Heart right ventricle (tissue), 16 donors: ENCODE data around the gene CELA1. TPM values are rescaled to one million over a fixed set of nuclear protein-coding genes. Genes with fewer than 3 reads are reported as not detected.
"Not testable (repeated sequence)": the region's sequence is repeated elsewhere in the genome, so short reads cannot be mapped to it uniquely, and the experiment has no call there.

Experiments
- ATAC-seq, 8 donors: fragments of 200-7000 bp; cut with Tn5 transposase; one replicate each; pipeline ENCODE4 v1.9.1; 2020; ENCODE audit warnings: mild to moderate bottlenecking in 8 of 8, moderate library complexity in 8 of 8, moderate number of reproducible peaks in 1 of 8
- DNase-seq, 2 donors: peaks; one replicate each; pipeline ENCODE4 v3.0.0-alpha.2; 2020
- H3K27ac ChIP-seq, 10 donors: fragments of 200-600 bp; sonication (generic) in 2 of 10; one replicate each; pipeline versions ENCODE4 v1.5.0 to v1.8.0; 2020 to 2022; ENCODE audit warnings: mild to moderate bottlenecking in 3 of 10
- H3K27me3 ChIP-seq, 7 donors: fragments of 200-600 bp; one replicate each; pipeline ENCODE4 v1.8.0; 2021 to 2022; ENCODE audit warnings: mild to moderate bottlenecking in 2 of 7
- H3K36me3 ChIP-seq, 9 donors: fragments of 200-600 bp; sonication (generic) in 1 of 9; one replicate each; pipeline versions ENCODE4 v1.5.0 to v1.8.0; 2020 to 2022; ENCODE audit warnings: mild to moderate bottlenecking in 2 of 9
- H3K4me1 ChIP-seq, 9 donors: fragments of 200-600 bp; sonication (generic) in 1 of 9; one replicate each; pipeline versions ENCODE4 v1.5.0 to v1.8.0; 2020 to 2022; ENCODE audit warnings: mild to moderate bottlenecking in 4 of 9
- H3K4me3 ChIP-seq, 10 donors: fragments of 200-600 bp; sonication (generic) in 2 of 10; one replicate each; pipeline versions ENCODE4 v1.5.0 to v1.8.0; 2020 to 2022; ENCODE audit warnings: mild to moderate bottlenecking in 7 of 10, moderate library complexity in 2 of 10
- H3K9me3 ChIP-seq, 11 donors: fragments of 200-600 bp in 10 of 11; sonication (generic) in 2 of 11; one replicate each; pipeline versions ENCODE4 v1.5.0 to v1.8.0; 2013 to 2022; ENCODE audit warnings: mild to moderate bottlenecking in 2 of 11, control low read depth in 1 of 11, moderate library complexity in 1 of 11
- CTCF ChIP-seq, 9 donors: fragments of 200-600 bp; sonication (generic) in 2 of 9; IDR thresholded peaks; one replicate each; pipeline versions ENCODE4 v1.5.0 to v1.8.0; 2021 to 2022; ENCODE audit warnings: antibody characterized with exemption in 9 of 9, mild to moderate bottlenecking in 5 of 9, moderate library complexity in 1 of 9
- WGBS, 2 donors: extraction: QIAGEN DNeasy Blood & Tissue Kit; methylation state at CpG; one replicate each; pipeline ENCODE4 v1.1.7; 2013; ENCODE audit warnings: inconsistent platforms in 1 of 2; 5-methylcytosine and 5-hydroxymethylcytosine counted together
- intact Hi-C, 10 donors: fragments of 100-400 bp; cut with DNase I; formaldehyde crosslinking; loops; one replicate each; pipeline versions ENCODE4 v1.11.1 to v1.14.2; 2022
- polyA plus RNA-seq, 2 donors: library from polyadenylated mRNA; stranded (reverse); fragments of 200-250 nt; gene quantifications; one replicate each; pipeline ENCODE4 v1.2.3, GENCODE V29; 2013
- total RNA-seq, 10 donors: library from RNA; stranded (reverse); fragmentation: NEBNext Ultra II Directional in 3 of 10; extraction: Animal tissue kit (Norgen Biotek cat#: 25700) in 3 of 10; gene quantifications; one replicate each; pipeline versions ENCODE4 v1.2.1 to v1.2.4, GENCODE V29; 2021 to 2023
- donor health status: Arrhythmogenic right ventricular cardiomyopathy.
- donor health status: ischemic (EF 13 %, LVEDD 7.1; RV severe dilation, severe dysfunction).
- donor health status: healthy with polysubstance abuse.
- donor health status: DM: no; HTN: yes; CAD: no.
- donor health status: DM: no; HTN: no; CAD: no.
- donor health status: ischemic (EF 25% LVEDD 6.9; RV normal size, moderate dysfunction).
- donor health status: ischemic (EF 25% LVEDD 5.7; RV mildly dilated, moderate dysfunction).
- donor health status: healthy.
- donor health status: DM: yes; HTN: yes; CAD: no.
- donor health status: Ischemic cardiomyopathy.
- donor health status: ischemic (EF 35%, LVEDD 5.7; RV mildly dilated, moderate dysfunction).
- donor health status: nonischemic (EF 11% LVEDD 7.7; RV severe dilation, severe dysfunction).
- donor health status: DM: yes; HTN: yes; CAD: no.
- donor health status: PGD.
- donor health status: ischemic (EF 29% LVEDD 5.4; RV normal size, mild dysfunction).
- donor health status: nonischemic (EF 23%, LVEDD 6.1; RV moderate dilation, normal function).

Gene CELA1
- total and polyA plus RNA-seq, 12 donors = not detected

- peaks cover 0 to 69% (median 0%) of the 10 kb centered on the region in 9 donors for H3K4me1 ChIP-seq
- H3K9me3 ChIP-seq = no peaks in the 10 kb centered on the region
- H3K36me3 ChIP-seq = peaks cover 0 to 3% (median 0%) of the 10 kb centered on the region in 9 donors
- peak overlapping the region in 1 of 10 donors; percentile 70 for H3K4me3 ChIP-seq
- TF ChIP-seq CTCF (IDR thresholded peaks at IDR 0.05) = no peak
- DNase-seq (no peak), ATAC-seq (no peak)
- peak overlapping the region in 1 of 10 donors; percentile 99 for H3K27ac ChIP-seq
- 22 to 28% methylated on average over 3 of the region's 3 CpGs for WGBS, 2 donors
- H3K27me3 ChIP-seq = no peaks in the 10 kb centered on the region
- intact Hi-C loops = no loop called here
These were observed 25.7 kb downstream of the CELA1 start for GRCh38 chr12:51320695-51321320.

- Histone ChIP-seq H3K36me3 (peaks cover 0 to 3% (median 0%) of the 10 kb centered on the region in 9 donors), H3K4me3 (no peak overlapping the region), H3K27me3 (no peaks in the 10 kb centered on the region), H3K27ac (peak overlapping the region in 1 of 10 donors; percentile 99), H3K9me3 (no peaks in the 10 kb centered on the region), H3K4me1 (peaks cover 0 to 64% (median 0%) of the 10 kb centered on the region in 9 donors)
- TF ChIP-seq CTCF (IDR thresholded peaks at IDR 0.05) = no peak
- DNase-seq = no peak
- 74 to 75% methylated on average over 4 of the region's 4 CpGs for WGBS, 2 donors
- no peak for ATAC-seq
- intact Hi-C loops = no loop called here
These were observed 26.2 kb downstream of the CELA1 start for GRCh38 chr12:51320311-51320694.

- WGBS, 2 donors = 69 to 70% methylated on average over 3 of the region's 3 CpGs
- Histone ChIP-seq H3K27ac (peak overlapping the region in 1 of 10 donors; percentile 99), H3K27me3 (no peaks in the 10 kb centered on the region), H3K36me3 (peaks cover 0 to 10% (median 0%) of the 10 kb centered on the region in 9 donors), H3K9me3 (no peaks in the 10 kb centered on the region), H3K4me3 (peak overlapping the region in 1 of 10 donors; percentile 12), H3K4me1 (peaks cover 0 to 52% (median 0%) of the 10 kb centered on the region in 9 donors)
- DNase-seq = no peak
- TF ChIP-seq CTCF (IDR thresholded peaks at IDR 0.05) = no peak
- ATAC-seq = peak in 2 of 8 donors; percentile 44 to 64
- intact Hi-C loops = no loop called here
These were observed 27.5 kb downstream of the CELA1 start for GRCh38 chr12:51318846-51319599.

- H3K9me3 ChIP-seq, DNase-seq, H3K27me3 ChIP-seq, ATAC-seq, intact Hi-C loops: not testable (repeated sequence)
- Histone ChIP-seq H3K27ac (peak overlapping the region in 1 of 10 donors; percentile 99), H3K4me1 (peaks cover 0 to 52% (median 0%) of the 10 kb centered on the region in 9 donors), H3K36me3 (peaks cover 0 to 18% (median 0%) of the 10 kb centered on the region in 9 donors), H3K4me3 (peak overlapping the region in 1 of 10 donors; percentile 12)
- 89 to 92% methylated on average over 8 of the region's 8 CpGs for WGBS, 2 donors
These were observed 28.2 kb downstream of the CELA1 start for GRCh38 chr12:51318057-51318806.
